Vagina (tissue), 2 donors: ENCODE data around the gene GNAQ. TPM values are rescaled to one million over a fixed set of nuclear protein-coding genes. Genes with fewer than 3 reads are reported as not detected.

Experiments
- DNase-seq, 2 donors: peaks; one replicate each; pipeline ENCODE4 v3.0.0-alpha.2; 2017; ENCODE audit errors: extremely low spot score in 2 of 2
- H3K27ac ChIP-seq: fragments of 200-600 bp; sonication (generic); one replicate; pipeline ENCODE4 v1.5.1; 2019
- H3K27me3 ChIP-seq: fragments of 200-600 bp; sonication (generic); one replicate; pipeline ENCODE4 v1.5.1; 2019
- H3K36me3 ChIP-seq, 2 donors: fragments of 200-600 bp; sonication (generic); one replicate each; pipeline ENCODE4 v1.5.1; 2017 to 2019
- H3K4me1 ChIP-seq: fragments of 200-600 bp; sonication (generic); one replicate; pipeline ENCODE4 v1.5.1; 2019
- H3K4me3 ChIP-seq, 2 donors: fragments of 200-600 bp; sonication (generic); 1 replicate in 1 of 2; 2 replicates in 1 of 2; pipeline ENCODE4 v1.5.1; 2016 to 2019
- H3K9me3 ChIP-seq: fragments of 200-600 bp; sonication (generic); one replicate; pipeline ENCODE4 v1.5.1; 2019
- CTCF ChIP-seq, 3 experiments: fragments of 450-650 bp in 2 of 3; fragments of 200-600 bp in 1 of 3; sonication (generic) in 1 of 3; IDR thresholded peaks; one replicate each; pipeline ENCODE4 v1.5.1; 2017 to 2019; ENCODE audit warnings: antibody characterized with exemption in 3 of 3, mild to moderate bottlenecking in 2 of 3, moderate library complexity in 2 of 3
- POLR2A ChIP-seq, 2 donors: fragments of 450-650 bp; IDR thresholded peaks; one replicate each; pipeline ENCODE4 v1.6.1; 2017; ENCODE audit warnings: antibody characterized with exemption in 2 of 2, mild to moderate bottlenecking in 2 of 2, moderate library complexity in 2 of 2
- POLR2AphosphoS5 ChIP-seq, 2 donors: sonication (generic); formaldehyde crosslinking; IDR thresholded peaks; one replicate each; pipeline ENCODE4 v1.9.0; 2017; ENCODE audit warnings: antibody characterized with exemption in 2 of 2, mild to moderate bottlenecking in 2 of 2, low read depth in 1 of 2; ENCODE audit not compliant: insufficient read depth in 1 of 2
- intact Hi-C: fragments of 100-400 bp; cut with DNase I; formaldehyde crosslinking; loops from one replicate; pipeline ENCODE4 v1.15.1; 2023
- total RNA-seq: library from RNA; depleted of rRNA; stranded (reverse); fragments of >200 nt; gene quantifications from one replicate; pipeline ENCODE4 v1.2.3, GENCODE V29; 2016

Gene GNAQ
- total RNA-seq, 1 donor from 2014 or later = 31.9 TPM

GRCh38 chr9:78013934-78014333, 17.7 kb downstream of the GNAQ start:
- no peaks in the 10 kb centered on the region for H3K9me3 ChIP-seq
- H3K27ac ChIP-seq = no peak overlapping the region
- no peak for DNase-seq
- H3K27me3 ChIP-seq = no peaks in the 10 kb centered on the region
- TF ChIP-seq POLR2A (IDR thresholded peaks at IDR 0.05) (no peak), CTCF (IDR thresholded peaks at IDR 0.05) (no peak), POLR2AphosphoS5 (IDR thresholded peaks at IDR 0.05; ENCODE audit: insufficient read depth in 1 of 2, low read depth in 1 of 2) (no peak)
- intact Hi-C loops = no loop called here
- no peak overlapping the region for H3K4me3 ChIP-seq
- peaks cover 28% of the 10 kb centered on the region for H3K4me1 ChIP-seq
- no peaks in the 10 kb centered on the region for H3K36me3 ChIP-seq

GRCh38 chr9:78011049-78011448, 20.6 kb downstream of the GNAQ start:
- Histone ChIP-seq H3K4me1 (peaks cover 39% of the 10 kb centered on the region), H3K4me3 (no peak overlapping the region), H3K27me3 (no peaks in the 10 kb centered on the region), H3K27ac (no peak overlapping the region), H3K9me3 (no peaks in the 10 kb centered on the region), H3K36me3 (no peaks in the 10 kb centered on the region)
- no peak for DNase-seq
- TF ChIP-seq CTCF (IDR thresholded peaks at IDR 0.05) (no peak), POLR2AphosphoS5 (IDR thresholded peaks at IDR 0.05; ENCODE audit: insufficient read depth in 1 of 2, low read depth in 1 of 2) (no peak), POLR2A (IDR thresholded peaks at IDR 0.05) (no peak)
- intact Hi-C loops = no loop called here

GRCh38 chr9:78010445-78010844, 21.2 kb downstream of the GNAQ start:
- Histone ChIP-seq H3K4me3 (no peak overlapping the region), H3K4me1 (peaks cover 39% of the 10 kb centered on the region), H3K36me3 (no peaks in the 10 kb centered on the region), H3K27me3 (no peaks in the 10 kb centered on the region), H3K9me3 (no peaks in the 10 kb centered on the region), H3K27ac (no peak overlapping the region)
- no peak for DNase-seq
- intact Hi-C loops = no loop called here
- TF ChIP-seq CTCF (IDR thresholded peaks at IDR 0.05) (no peak), POLR2AphosphoS5 (IDR thresholded peaks at IDR 0.05; ENCODE audit: insufficient read depth in 1 of 2, low read depth in 1 of 2) (no peak), POLR2A (IDR thresholded peaks at IDR 0.05) (no peak)

GRCh38 chr9:78009186-78009585, 22.4 kb downstream of the GNAQ start:
- intact Hi-C loops = no loop called here
- H3K9me3 ChIP-seq = no peaks in the 10 kb centered on the region
- no peak overlapping the region for H3K4me3 ChIP-seq
- H3K36me3 ChIP-seq = no peaks in the 10 kb centered on the region
- peaks cover 36% of the 10 kb centered on the region for H3K4me1 ChIP-seq
- no peak for TF ChIP-seq CTCF (IDR thresholded peaks at IDR 0.05)
- TF ChIP-seq POLR2A (IDR thresholded peaks at IDR 0.05) = no peak
- no peak for TF ChIP-seq POLR2AphosphoS5 (IDR thresholded peaks at IDR 0.05; ENCODE audit: insufficient read depth in 1 of 2, low read depth in 1 of 2)
- DNase-seq = no peak
- no peak overlapping the region for H3K27ac ChIP-seq
- H3K27me3 ChIP-seq = no peaks in the 10 kb centered on the region

- H3K27me3 ChIP-seq = no peaks in the 10 kb centered on the region
- no peak for DNase-seq
- no peak overlapping the region for H3K27ac ChIP-seq
- no peak overlapping the region for H3K4me3 ChIP-seq
- peaks cover 38% of the 10 kb centered on the region for H3K4me1 ChIP-seq
- TF ChIP-seq POLR2A (IDR thresholded peaks at IDR 0.05) (no peak), POLR2AphosphoS5 (IDR thresholded peaks at IDR 0.05; ENCODE audit: insufficient read depth in 1 of 2, low read depth in 1 of 2) (no peak), CTCF (IDR thresholded peaks at IDR 0.05) (no peak)
- no peaks in the 10 kb centered on the region for H3K36me3 ChIP-seq
- intact Hi-C loops = no loop called here
- H3K9me3 ChIP-seq = no peaks in the 10 kb centered on the region
These were observed 24.9 kb downstream of the GNAQ start for GRCh38 chr9:78006734-78007133.
